Natural killer cell treated with Interleukin-12 subunit alpha and Interleukin-12 subunit beta and Interleukin-15 and Interleukin-18, amount 100 ng/mL, for 72 hours (primary cell): ENCODE results near the gene ROBO3. TPM values are rescaled to one million over a fixed set of nuclear protein-coding genes. Genes with fewer than 3 reads are reported as not detected.

ENCODE experiments used
- ATAC-seq, 2 donors: fragments of 150-1000 bp; cut with Tn5 transposase in 1 of 2; sonication (Bioruptor Pico), chemical (Tn5 transposase) in 1 of 2; 2 replicates each; pipeline ENCODE4 v1.10.0; 2021
- DNase-seq: peaks from one replicate; pipeline ENCODE4 v3.0.0; 2022; ENCODE audit warnings: low spot score
- H3K27ac Mint-ChIP-seq, 2 donors: 1 replicate in 1 of 2; 2 replicates in 1 of 2; pipeline ENCODE4 v1.8.0; 2022; ENCODE audit warnings: mixed read lengths in 2 of 2, mild to moderate bottlenecking in 1 of 2, moderate library complexity in 1 of 2
- H3K27me3 Mint-ChIP-seq, 2 donors: 1 replicate in 1 of 2; 2 replicates in 1 of 2; pipeline ENCODE4 v1.8.0; 2022; ENCODE audit warnings: mixed read lengths in 2 of 2
- H3K36me3 Mint-ChIP-seq: one replicate; pipeline ENCODE4 v1.8.0; 2022; ENCODE audit warnings: mixed read lengths
- H3K4me1 Mint-ChIP-seq, 2 donors: 1 replicate in 1 of 2; 2 replicates in 1 of 2; pipeline ENCODE4 v1.8.0; 2022; ENCODE audit warnings: low read depth in 2 of 2, mixed read lengths in 2 of 2, mild to moderate bottlenecking in 1 of 2
- H3K4me3 Mint-ChIP-seq: one replicate; pipeline ENCODE4 v1.8.0; 2022; ENCODE audit warnings: mixed read lengths
- H3K9me3 Mint-ChIP-seq: 2 replicates; pipeline ENCODE4 v1.8.0; 2022; ENCODE audit warnings: mixed read lengths
- total RNA-seq, 2 donors: library from RNA; stranded (reverse); gene quantifications; one replicate each; pipeline ENCODE4 v1.2.3, GENCODE V29; 2022

Gene ROBO3
- total RNA-seq, 2 donors from 2014 or later = 5.3 to 7.9 TPM

DNA sequence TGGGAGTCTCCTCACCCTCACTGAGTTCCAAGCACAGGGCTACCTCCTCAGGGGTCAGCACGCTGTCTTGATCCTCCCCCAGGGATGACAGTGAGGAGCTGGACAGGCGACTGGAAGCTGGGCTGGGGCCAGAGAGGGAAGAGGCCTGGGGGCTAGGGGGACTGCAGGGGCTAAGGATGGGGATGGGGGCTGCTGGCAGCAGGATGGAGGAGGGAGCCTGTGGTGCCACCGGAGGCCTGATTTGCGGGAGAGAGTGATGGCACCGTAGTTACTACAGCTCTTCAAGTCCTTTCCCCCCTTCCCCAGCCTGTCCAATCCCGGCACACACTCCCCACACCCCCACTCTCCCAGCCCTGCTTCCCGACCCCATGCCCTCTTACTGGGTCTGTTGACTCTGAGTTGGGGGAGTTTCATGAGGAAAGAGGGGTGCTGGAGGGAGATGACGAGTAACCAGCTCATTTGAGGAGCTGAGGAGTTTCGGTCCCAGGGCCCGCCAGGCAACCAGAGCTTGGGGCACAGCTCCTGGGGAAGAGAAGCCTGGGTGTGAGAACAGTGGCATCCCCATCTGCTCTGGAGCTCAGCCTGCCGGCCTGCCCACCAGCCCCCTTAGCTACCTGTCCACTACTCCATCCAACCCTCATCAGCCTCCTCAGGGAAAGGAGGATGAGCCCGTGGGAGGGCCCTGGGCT is 21.9 kb downstream of the ROBO3 start:
- ATAC-seq = no peak
- H3K9me3 Mint-ChIP-seq = no peaks in the 10 kb centered on the region
- no peak overlapping the region for H3K4me3 Mint-ChIP-seq
- no peak overlapping the region for H3K27ac Mint-ChIP-seq
- peaks cover 0 to 2% of the 10 kb centered on the region in 2 donors for H3K4me1 Mint-ChIP-seq
- DNase-seq = no peak
- H3K27me3 Mint-ChIP-seq = peaks cover 8 to 19% of the 10 kb centered on the region in 2 donors
- no peaks in the 10 kb centered on the region for H3K36me3 Mint-ChIP-seq

DNA sequence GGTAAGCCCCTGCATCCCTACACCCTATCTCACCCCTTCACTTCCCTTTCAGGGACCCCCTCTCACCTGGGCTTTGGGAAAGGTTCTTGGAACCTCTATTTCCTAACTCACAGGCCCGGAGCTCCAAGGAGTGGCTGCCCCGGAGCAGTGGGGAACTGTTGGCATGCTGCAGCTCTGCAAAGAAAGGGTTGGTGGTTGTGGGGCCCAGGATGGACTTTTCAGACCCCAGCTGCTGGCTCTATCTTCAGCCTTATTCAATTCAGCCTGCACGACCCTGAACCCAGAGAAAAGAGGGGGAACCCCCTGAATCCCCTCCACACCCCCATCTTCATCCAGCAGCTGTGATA is 22.4 kb downstream of the ROBO3 start:
- Mint-ChIP-seq H3K27ac (no peak overlapping the region), H3K9me3 (no peaks in the 10 kb centered on the region), H3K4me1 (peaks cover 0 to 2% of the 10 kb centered on the region in 2 donors), H3K27me3 (peaks cover 10 to 19% of the 10 kb centered on the region in 2 donors), H3K36me3 (no peaks in the 10 kb centered on the region), H3K4me3 (no peak overlapping the region)
- no peak for ATAC-seq
- DNase-seq = no peak

DNA sequence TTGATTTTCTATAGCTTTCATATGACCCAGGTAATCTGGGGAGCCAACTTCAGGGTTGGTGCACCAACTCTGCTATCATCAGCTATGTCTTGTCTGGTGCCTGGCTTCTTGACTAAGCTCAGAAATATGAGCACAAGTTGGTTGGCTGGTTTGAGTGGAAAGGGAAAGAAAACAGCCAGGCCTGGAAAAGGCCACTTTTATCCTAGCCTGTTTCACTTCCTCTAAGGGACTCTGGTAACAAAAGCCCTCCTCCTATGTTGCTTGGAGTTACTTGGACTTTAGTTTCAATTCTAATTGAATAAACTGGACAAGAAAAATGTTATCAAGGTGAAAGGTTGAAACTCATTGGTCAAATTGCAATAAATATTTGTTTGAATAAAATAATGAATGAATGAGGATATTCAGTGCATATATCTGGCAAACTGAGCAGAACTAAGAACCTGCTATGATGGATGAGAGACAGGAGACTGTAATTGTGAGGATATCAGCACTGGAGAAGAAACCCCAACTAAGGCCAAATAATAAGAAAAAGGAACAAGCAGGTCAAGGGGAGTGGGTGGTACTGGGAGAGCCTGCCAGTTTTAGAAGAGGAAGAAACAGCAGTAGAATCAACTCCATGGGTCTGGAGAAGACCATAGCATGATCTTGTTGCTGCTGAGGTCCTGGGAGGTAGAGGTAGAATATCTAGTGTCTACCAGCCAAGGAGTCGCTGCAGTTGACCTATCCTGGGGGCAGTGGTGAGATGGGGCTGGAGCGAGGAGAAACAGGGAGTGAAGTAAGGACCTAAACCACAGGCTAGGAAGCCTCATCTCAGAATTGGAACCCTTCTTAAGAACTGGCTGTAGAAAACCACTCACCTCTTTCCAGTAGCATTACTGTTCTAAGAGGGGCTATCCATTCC is 24.2 kb downstream of the ROBO3 start:
- Mint-ChIP-seq H3K4me3 (no peak overlapping the region), H3K9me3 (no peaks in the 10 kb centered on the region), H3K27me3 (peaks cover 10 to 19% of the 10 kb centered on the region in 2 donors), H3K27ac (no peak overlapping the region), H3K4me1 (no peaks in the 10 kb centered on the region), H3K36me3 (no peaks in the 10 kb centered on the region)
- ATAC-seq (no peak), DNase-seq (no peak)

DNA sequence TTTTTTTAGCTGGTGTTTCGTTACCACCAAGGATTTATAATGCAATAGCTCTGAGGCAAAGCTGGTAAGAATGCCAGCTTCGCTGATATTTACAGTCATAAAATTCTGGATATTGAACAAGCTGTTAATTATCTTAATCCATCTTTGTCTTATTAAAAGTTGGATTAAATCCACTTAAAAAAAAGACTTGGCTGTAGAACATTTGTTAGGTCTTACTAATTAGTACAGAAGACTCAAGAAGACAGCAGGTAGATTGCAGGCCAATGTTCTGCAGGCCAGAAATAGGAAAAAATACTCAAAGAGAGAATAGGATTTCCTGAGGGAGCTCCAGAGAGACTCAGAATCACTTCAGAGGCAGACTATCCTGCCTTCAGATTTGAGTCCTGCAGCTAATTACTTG is 24.9 kb downstream of the ROBO3 start:
- H3K4me3 Mint-ChIP-seq = no peak overlapping the region
- H3K36me3 Mint-ChIP-seq = no peaks in the 10 kb centered on the region
- ATAC-seq = no peak
- no peaks in the 10 kb centered on the region for H3K9me3 Mint-ChIP-seq
- H3K27ac Mint-ChIP-seq = no peak overlapping the region
- DNase-seq = no peak
- no peaks in the 10 kb centered on the region for H3K4me1 Mint-ChIP-seq
- H3K27me3 Mint-ChIP-seq = peaks cover 10 to 19% of the 10 kb centered on the region in 2 donors

DNA sequence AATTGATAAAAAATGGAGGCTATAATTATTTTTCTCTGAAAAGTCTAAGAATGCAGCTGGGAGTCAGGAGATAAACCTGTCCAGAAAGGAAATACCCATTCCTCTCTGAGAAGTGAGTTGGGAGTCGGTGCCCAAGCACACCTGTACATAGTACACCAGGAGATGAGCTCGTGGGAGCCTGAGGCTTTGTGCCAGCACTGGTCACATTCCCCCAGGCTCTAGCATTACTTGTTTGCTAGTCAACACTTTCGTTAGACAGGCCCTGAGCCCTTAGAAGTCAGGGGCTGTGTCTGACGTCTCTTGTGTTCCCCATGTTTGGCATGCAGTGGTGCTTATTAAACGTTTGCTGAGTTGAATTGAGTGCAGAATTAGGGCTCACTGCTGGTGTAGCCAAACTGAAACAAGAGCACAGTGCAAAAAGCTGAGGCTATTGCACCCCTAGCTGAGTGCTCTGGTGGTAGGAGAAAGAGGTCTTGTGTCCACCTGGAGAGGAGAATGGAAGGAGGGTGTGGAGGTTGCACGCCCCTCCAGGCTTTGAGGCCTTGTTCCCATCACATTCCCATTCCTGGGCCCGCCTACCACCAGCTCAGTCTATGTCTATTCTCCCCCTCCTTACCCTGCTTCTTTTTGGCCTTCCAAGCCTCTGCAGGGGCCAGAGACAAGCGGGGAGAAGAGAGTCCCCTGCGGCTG is 25.6 kb downstream of the ROBO3 start:
- DNase-seq (no peak), ATAC-seq (no peak)
- H3K36me3 Mint-ChIP-seq = no peaks in the 10 kb centered on the region
- no peaks in the 10 kb centered on the region for H3K9me3 Mint-ChIP-seq
- peaks cover 10 to 19% of the 10 kb centered on the region in 2 donors for H3K27me3 Mint-ChIP-seq
- H3K4me1 Mint-ChIP-seq = no peaks in the 10 kb centered on the region
- no peak overlapping the region for H3K4me3 Mint-ChIP-seq
- H3K27ac Mint-ChIP-seq = no peak overlapping the region

DNA sequence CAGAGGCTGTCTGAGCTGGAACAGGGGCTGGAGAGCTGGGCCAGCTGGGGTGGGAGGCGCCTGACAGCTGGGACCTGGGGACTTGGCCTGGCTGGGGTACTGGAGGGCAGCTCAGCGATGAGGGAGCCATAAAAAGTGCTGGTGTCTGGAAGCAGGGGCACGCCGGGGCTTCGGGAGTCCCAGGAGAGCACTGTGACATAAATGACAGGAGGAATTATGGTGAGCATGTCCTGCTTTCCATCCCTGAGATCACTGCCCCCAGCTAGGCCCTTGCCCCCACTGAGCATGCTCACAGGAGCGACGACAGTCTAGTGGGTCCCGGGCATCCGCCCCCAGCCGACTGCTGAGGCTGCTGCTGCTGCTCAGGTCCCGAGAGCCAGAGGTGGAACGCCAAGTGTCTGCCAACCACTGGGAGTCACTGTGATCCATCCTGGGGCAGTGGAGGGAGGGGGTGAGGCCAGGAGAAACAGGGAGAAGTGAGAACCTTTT is 26.2 kb downstream of the ROBO3 start:
- DNase-seq (no peak), ATAC-seq (no peak)
- no peaks in the 10 kb centered on the region for H3K36me3 Mint-ChIP-seq
- H3K9me3 Mint-ChIP-seq = no peaks in the 10 kb centered on the region
- H3K4me1 Mint-ChIP-seq = no peaks in the 10 kb centered on the region
- H3K27ac Mint-ChIP-seq = no peak overlapping the region
- peaks cover 7 to 13% of the 10 kb centered on the region in 2 donors for H3K27me3 Mint-ChIP-seq
- no peak overlapping the region for H3K4me3 Mint-ChIP-seq

DNA sequence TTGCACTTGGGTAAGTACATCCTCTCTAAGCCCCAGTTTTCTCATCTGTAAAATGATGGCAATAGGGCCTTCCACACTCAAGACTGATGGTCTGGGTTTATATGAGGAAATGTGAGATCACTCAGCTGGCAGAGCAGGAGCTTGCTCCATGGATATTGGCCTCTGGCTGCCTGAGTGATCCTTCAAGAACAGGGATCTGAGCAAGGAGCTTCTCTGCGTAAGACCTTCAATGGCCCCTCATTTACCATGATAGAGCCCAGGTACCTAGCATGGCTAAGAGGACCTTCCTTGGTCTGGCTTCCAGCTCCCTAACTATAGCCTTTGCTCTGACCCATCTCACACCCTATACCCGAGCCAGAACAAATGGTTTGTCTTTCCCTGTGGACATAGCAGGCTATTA is 26.9 kb downstream of the ROBO3 start:
- H3K36me3 Mint-ChIP-seq = no peaks in the 10 kb centered on the region
- DNase-seq = no peak
- H3K4me1 Mint-ChIP-seq = no peaks in the 10 kb centered on the region
- peaks cover 7 to 13% of the 10 kb centered on the region in 2 donors for H3K27me3 Mint-ChIP-seq
- no peaks in the 10 kb centered on the region for H3K9me3 Mint-ChIP-seq
- no peak overlapping the region for H3K27ac Mint-ChIP-seq
- no peak overlapping the region for H3K4me3 Mint-ChIP-seq
- ATAC-seq = no peak

DNA sequence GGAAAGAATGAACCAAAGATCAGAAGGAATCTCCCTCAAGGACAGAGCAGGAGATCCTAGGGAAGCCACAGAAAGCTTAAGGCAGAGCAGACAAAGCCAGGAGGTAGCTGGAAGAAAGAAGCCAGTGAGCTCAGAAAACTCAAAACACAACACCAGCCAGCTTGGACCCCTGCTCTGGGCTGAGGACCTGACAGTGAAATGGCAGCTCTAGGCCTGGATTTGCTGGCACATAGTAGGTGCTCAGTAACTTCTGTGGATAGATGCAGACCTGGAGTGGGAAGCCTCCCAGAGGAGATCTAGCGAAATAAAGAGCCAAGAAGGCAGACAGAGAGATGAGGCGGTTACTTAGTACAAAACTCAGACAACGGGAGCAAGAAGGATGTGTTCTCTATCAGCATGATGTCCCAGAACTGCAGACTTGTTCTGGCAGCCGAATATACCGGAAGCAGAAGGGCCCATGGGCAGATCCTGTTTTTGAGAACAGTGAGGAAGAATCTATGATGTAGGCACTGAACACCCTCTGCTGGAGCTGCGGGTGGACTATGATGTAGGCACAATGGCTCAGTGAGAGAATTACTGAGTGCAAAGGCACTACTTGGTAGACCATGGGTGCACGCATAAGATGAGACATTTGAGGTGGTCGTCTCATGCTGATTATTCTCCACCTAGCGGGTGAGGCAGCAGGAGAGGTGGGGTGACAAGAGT is 27.7 kb downstream of the ROBO3 start:
- Mint-ChIP-seq H3K9me3 (no peaks in the 10 kb centered on the region), H3K36me3 (no peaks in the 10 kb centered on the region), H3K27ac (no peak overlapping the region), H3K4me3 (no peak overlapping the region), H3K4me1 (no peaks in the 10 kb centered on the region), H3K27me3 (peaks cover 9 to 18% of the 10 kb centered on the region in 2 donors)
- ATAC-seq = no peak
- no peak for DNase-seq

DNA sequence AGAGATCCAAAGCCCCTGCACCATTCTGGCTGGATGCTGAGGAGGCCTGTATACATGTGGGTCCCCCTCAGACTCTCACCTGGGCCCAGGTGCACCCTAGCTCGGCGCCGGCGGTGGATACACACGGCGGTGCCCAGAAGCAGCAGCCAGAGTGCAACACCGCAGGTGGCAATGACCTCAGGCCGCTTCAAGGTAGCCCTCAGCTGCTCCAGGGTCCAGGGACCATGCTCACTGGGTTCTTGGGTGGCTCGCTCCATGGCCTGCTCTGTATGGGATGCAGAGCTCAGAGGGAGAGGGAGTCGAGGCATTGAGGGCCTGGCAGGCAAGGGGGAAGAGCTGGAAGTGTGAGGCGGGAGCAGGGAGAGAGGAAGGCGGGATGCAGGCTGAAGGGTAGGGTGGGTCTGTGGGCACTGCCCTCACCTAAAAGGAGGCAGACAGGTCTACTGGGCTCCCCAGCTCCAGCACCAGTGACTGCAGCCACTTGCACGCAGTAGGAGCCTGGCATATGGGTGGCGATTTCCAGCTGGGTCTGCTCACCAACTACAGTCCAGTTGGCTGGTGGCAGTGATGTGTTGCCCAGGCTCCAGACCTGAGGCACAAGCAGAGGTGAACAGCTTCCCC is 28.7 kb downstream of the ROBO3 start:
- DNase-seq (no peak), ATAC-seq (no peak)
- H3K4me3 Mint-ChIP-seq = no peak overlapping the region
- H3K27ac Mint-ChIP-seq = no peak overlapping the region
- no peaks in the 10 kb centered on the region for H3K4me1 Mint-ChIP-seq
- H3K9me3 Mint-ChIP-seq = no peaks in the 10 kb centered on the region
- no peaks in the 10 kb centered on the region for H3K36me3 Mint-ChIP-seq
- peaks cover 5 to 8% of the 10 kb centered on the region in 2 donors for H3K27me3 Mint-ChIP-seq

DNA sequence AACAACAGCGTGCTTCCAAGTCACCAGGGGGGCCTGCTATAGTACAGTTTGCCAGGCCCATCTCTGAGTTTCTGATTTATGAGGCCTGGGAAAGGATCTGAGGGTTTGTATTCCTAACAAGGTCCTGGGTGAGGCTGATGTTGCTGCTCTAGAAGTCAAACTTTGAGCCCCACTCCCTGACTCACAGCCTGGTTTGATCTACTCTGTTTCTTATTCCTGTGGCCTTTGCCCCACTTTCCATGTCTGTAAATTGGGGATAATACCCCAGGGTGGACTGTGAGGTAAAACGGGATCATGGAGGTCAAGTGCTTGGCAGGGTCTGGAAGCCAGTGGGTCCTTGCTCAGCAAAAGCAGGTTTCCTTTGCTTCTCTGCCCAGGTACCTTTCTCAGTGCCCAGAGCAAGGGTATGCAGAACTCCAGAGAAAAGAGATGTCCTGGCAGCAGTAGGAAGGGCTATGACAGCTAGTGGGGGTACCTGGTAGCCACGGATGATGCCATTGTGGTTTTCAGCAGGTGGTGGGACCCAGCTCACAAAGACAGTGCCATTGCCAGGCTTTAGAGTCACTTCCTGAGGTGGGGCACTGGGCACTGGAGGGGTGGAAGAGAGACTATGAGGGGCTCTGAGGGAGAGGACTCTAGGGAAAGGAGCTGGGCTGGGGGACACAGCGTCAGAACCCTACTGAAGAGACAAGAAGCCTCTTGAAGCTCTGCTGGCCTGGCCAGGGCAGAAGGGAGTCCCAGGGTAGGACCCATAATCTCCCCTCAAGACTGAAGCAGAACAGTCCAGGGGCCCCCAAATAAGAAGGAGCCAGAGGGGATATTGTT is 29.6 kb downstream of the ROBO3 start:
- Mint-ChIP-seq H3K4me3 (no peak overlapping the region), H3K27me3 (peaks cover 10 to 14% of the 10 kb centered on the region in 2 donors), H3K27ac (no peak overlapping the region), H3K9me3 (no peaks in the 10 kb centered on the region), H3K4me1 (no peaks in the 10 kb centered on the region), H3K36me3 (no peaks in the 10 kb centered on the region)
- DNase-seq = no peak
- no peak for ATAC-seq

DNA sequence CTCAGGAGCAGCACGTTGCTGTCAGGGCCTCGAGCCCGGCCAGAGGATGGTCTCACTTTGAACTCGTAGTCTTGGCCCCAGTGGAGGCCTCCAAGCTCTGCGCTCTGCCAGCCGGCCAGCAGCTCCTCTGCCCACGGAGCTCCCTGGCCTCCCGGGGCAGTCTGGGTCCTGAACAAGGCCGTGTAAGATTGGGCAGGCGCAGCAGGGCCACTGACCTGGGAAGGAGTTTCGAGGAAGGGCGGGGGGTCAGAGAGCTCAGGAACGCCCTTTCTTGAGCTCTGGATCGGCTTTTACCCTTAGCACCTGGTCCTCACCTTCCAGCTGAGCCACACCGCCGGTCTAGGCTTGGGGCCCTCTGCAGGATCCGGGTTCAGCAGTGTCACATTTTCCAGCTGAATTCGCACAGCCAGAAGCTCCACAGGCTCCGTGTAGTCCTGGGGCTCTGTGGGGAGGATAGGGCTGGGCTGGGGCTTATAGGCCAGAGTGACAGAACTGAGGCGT is 30.3 kb downstream of the ROBO3 start:
- Mint-ChIP-seq H3K4me1 (no peaks in the 10 kb centered on the region), H3K4me3 (no peak overlapping the region), H3K27ac (no peak overlapping the region), H3K9me3 (no peaks in the 10 kb centered on the region), H3K36me3 (no peaks in the 10 kb centered on the region), H3K27me3 (peaks cover 10 to 17% of the 10 kb centered on the region in 2 donors)
- DNase-seq = no peak
- no peak for ATAC-seq

DNA sequence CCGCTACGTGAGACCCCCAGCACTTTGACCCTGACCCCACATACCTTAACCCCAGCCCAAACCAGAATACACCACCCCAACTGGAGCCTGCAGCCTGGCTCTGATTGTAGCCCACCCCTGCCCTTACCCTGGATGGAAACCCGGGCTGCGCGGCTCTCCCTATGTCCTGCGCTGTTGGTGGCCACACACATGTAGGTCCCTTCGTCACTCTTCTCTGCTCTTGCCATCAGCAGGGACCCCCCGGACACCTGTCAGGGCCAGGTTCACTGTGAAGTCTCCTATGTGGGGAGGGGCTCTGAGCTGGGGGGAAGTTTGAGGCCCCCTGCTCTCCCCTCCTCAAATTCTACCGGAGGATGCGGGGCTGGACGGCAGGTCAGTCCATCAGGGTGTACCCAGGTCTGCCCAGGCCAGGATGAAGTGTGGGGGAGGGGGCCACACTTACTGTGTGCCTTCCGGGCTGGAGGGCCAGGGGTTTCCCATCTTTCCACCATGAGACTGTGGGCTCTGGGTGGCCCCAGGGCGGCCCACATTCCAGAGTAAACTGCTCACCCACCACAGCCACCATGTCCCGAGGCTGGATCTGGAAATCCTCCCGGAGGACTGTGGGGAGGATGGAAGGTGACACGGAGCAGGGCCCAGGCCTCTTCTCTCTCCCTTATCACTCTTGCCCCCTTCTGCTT is 31.0 kb downstream of the ROBO3 start:
- Mint-ChIP-seq H3K9me3 (no peaks in the 10 kb centered on the region), H3K27ac (no peak overlapping the region), H3K36me3 (no peaks in the 10 kb centered on the region), H3K4me1 (no peaks in the 10 kb centered on the region), H3K27me3 (peaks cover 15 to 23% of the 10 kb centered on the region in 2 donors), H3K4me3 (no peak overlapping the region)
- DNase-seq (no peak), ATAC-seq (no peak)
